ENCODE results near the gene TNFAIP8. TPM values are rescaled to one million over a fixed set of nuclear protein-coding genes. Genes with fewer than 3 reads are reported as not detected.
A peak's percentile ranks its signal among the peaks of the same experiment; 100 is the strongest.

The TNFAIP8 gene
- total and polyA plus RNA-seq, 9 of the 15 experiments (the other 6 are each of a cell fraction or from before 2014, with no cell fraction given): 29.9 to 52.2 (median 44.8) TPM

DNA sequence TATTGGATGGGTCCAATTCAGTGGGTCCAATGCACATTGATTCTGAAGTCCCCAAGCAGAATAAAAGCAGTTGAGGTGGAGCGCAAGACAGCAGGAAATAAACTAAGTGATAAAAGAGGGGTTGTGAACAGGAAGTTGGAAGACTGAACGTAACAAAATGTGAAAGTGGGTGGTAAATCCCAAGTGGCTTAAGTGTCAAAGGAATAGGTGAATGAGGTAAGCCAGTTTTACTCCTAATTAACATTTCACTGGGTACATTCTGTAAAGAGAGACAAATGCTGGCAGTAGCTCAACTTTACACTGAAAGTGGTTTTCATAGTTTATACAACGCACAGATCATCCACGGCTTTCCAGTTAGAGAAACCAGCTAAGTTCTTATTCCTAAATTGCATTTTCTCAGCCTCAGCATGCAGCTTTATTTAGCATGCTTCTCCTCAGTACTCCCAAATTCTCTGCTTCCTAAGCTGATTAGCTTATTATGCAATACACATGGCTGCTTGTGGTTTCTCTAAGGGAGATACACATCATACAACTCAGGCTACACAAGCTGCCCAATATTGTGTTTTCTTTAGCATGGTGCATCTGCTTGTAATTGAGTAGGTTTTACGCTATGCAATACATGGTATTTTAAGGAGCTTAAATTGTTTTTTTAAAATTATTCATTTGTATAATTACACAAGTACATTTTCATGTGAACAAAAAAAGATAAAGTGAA lies 62.2 kb downstream of the TNFAIP8 start (continued):
- TF ChIP-seq, protein P1, sequence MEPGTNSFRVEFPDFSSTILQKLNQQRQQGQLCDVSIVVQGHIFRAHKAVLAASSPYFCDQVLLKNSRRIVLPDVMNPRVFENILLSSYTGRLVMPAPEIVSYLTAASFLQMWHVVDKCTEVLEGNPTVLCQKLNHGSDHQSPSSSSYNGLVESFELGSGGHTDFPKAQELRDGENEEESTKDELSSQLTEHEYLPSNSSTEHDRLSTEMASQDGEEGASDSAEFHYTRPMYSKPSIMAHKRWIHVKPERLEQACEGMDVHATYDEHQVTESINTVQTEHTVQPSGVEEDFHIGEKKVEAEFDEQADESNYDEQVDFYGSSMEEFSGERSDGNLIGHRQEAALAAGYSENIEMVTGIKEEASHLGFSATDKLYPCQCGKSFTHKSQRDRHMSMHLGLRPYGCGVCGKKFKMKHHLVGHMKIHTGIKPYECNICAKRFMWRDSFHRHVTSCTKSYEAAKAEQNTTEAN (CRISPR knock-in tag; IDR thresholded peaks at IDR 0.05): no peak
- TF ChIP-seq MIER1 (IDR thresholded peaks at IDR 0.05; ENCODE audit: low read depth) (no peak), BACH1 (tag; IDR thresholded peaks at IDR 0.05) (no peak), CEBPB (tag; IDR thresholded peaks at IDR 0.05) (peak; percentile 98), NUFIP1 (IDR thresholded peaks at IDR 0.05; ENCODE audit: partially characterized antibody) (no peak), TSC22D4 (tag; IDR thresholded peaks at IDR 0.05) (no peak), MEIS2 (IDR thresholded peaks at IDR 0.05; ENCODE audit: partially characterized antibody) (no peak), MTF1 (CRISPR knock-in tag; IDR thresholded peaks at IDR 0.05; ENCODE audit: borderline replicate concordance) (no peak), HINFP (tag; conservative IDR thresholded peaks at IDR 0.05; ENCODE audit: low read depth) (no peak), IFI16 (CRISPR knock-in tag; IDR thresholded peaks at IDR 0.05) (no peak), RBM15 (IDR thresholded peaks at IDR 0.05; ENCODE audit: insufficient read depth, low read length) (no peak), GATAD2B (IDR thresholded peaks at IDR 0.05; ENCODE audit: borderline replicate concordance) (no peak), SRSF9 (IDR thresholded peaks at IDR 0.05; ENCODE audit: borderline replicate concordance, low read depth, low read length) (no peak), POLR2AphosphoS2 (IDR thresholded peaks at IDR 0.05; ENCODE audit: low read length) (no peak), PHF21A (IDR thresholded peaks at IDR 0.05; ENCODE audit: borderline replicate concordance, low read depth) (no peak), ZNF174 (CRISPR knock-in tag; IDR thresholded peaks at IDR 0.05) (no peak), DIDO1 (tag; IDR thresholded peaks at IDR 0.05; ENCODE audit: low read depth) (no peak), ZNF282 (CRISPR knock-in tag; IDR thresholded peaks at IDR 0.05) (no peak)
- TF ChIP-seq, protein P2, sequence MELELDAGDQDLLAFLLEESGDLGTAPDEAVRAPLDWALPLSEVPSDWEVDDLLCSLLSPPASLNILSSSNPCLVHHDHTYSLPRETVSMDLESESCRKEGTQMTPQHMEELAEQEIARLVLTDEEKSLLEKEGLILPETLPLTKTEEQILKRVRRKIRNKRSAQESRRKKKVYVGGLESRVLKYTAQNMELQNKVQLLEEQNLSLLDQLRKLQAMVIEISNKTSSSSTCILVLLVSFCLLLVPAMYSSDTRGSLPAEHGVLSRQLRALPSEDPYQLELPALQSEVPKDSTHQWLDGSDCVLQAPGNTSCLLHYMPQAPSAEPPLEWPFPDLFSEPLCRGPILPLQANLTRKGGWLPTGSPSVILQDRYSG (tag; conservative IDR thresholded peaks at IDR 0.05; ENCODE audit: low read depth): no peak
- TF ChIP-seq, protein P3, sequence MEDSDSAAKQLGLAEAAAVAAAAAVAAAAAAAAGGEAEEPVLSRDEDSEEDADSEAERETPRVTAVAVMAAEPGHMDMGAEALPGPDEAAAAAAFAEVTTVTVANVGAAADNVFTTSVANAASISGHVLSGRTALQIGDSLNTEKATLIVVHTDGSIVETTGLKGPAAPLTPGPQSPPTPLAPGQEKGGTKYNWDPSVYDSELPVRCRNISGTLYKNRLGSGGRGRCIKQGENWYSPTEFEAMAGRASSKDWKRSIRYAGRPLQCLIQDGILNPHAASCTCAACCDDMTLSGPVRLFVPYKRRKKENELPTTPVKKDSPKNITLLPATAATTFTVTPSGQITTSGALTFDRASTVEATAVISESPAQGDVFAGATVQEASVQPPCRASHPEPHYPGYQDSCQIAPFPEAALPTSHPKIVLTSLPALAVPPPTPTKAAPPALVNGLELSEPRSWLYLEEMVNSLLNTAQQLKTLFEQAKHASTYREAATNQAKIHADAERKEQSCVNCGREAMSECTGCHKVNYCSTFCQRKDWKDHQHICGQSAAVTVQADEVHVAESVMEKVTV (CRISPR knock-in tag; IDR thresholded peaks at IDR 0.05): no peak
- TF ChIP-seq, protein P4, sequence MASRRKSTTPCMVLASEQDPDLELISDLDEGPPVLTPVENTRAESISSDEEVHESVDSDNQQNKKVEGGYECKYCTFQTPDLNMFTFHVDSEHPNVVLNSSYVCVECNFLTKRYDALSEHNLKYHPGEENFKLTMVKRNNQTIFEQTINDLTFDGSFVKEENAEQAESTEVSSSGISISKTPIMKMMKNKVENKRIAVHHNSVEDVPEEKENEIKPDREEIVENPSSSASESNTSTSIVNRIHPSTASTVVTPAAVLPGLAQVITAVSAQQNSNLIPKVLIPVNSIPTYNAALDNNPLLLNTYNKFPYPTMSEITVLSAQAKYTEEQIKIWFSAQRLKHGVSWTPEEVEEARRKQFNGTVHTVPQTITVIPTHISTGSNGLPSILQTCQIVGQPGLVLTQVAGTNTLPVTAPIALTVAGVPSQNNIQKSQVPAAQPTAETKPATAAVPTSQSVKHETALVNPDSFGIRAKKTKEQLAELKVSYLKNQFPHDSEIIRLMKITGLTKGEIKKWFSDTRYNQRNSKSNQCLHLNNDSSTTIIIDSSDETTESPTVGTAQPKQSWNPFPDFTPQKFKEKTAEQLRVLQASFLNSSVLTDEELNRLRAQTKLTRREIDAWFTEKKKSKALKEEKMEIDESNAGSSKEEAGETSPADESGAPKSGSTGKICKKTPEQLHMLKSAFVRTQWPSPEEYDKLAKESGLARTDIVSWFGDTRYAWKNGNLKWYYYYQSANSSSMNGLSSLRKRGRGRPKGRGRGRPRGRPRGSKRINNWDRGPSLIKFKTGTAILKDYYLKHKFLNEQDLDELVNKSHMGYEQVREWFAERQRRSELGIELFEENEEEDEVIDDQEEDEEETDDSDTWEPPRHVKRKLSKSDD (conservative IDR thresholded peaks at IDR 0.05; ENCODE audit: low read length): no peak
